ENCODE data around the gene RAP1GDS1.

RAP1GDS1 gene

GRCh38 chr4:98242063-98242462, 19.1 kb upstream of the RAP1GDS1 start:
- TF ChIP-seq CTCF (conservative IDR thresholded peaks at IDR 0.05; ENCODE audit: low read depth) = no peak
- DNase-seq (ENCODE audit: low spot score) = no peak
- no peak overlapping the region for H3K27ac ChIP-seq
- POLR2A ChIA-PET (ENCODE audit: low non-redundant PET) = no interaction called here
- CTCF ChIA-PET = no interaction called here

GRCh38 chr4:98242538-98242937, 18.6 kb upstream of the RAP1GDS1 start:
- no peak for DNase-seq (ENCODE audit: low spot score)
- POLR2A ChIA-PET (ENCODE audit: low non-redundant PET) = no interaction called here
- TF ChIP-seq CTCF (conservative IDR thresholded peaks at IDR 0.05; ENCODE audit: low read depth) = no peak
- CTCF ChIA-PET = no interaction called here
- H3K27ac ChIP-seq = no peak overlapping the region

GRCh38 chr4:98245226-98245625, 16.0 kb upstream of the RAP1GDS1 start:
- no peak for DNase-seq (ENCODE audit: low spot score)
- ChIA-PET POLR2A (ENCODE audit: low non-redundant PET) (no interaction called here), CTCF (interaction anchor here (0.7 kb wide), 1 partner anchor 11 kb away, joined by 7 read pairs; no protein-coding TSS in a partner anchor)
- no peak overlapping the region for H3K27ac ChIP-seq
- TF ChIP-seq CTCF (conservative IDR thresholded peaks at IDR 0.05; ENCODE audit: low read depth) = no peak

- CTCF ChIA-PET = interaction anchor here (0.5 to 0.7 kb wide), 2 partner anchors 12 to 86 kb away, joined by 3 to 4 read pairs; no protein-coding TSS in a partner anchor
- TF ChIP-seq CTCF (conservative IDR thresholded peaks at IDR 0.05; ENCODE audit: low read depth) = no peak
- H3K27ac ChIP-seq = no peak overlapping the region
- DNase-seq (ENCODE audit: low spot score) = no peak
- POLR2A ChIA-PET (ENCODE audit: low non-redundant PET) = no interaction called here
These were observed 12.2 kb upstream of the RAP1GDS1 start for GRCh38 chr4:98248934-98249333.

- TF ChIP-seq CTCF (conservative IDR thresholded peaks at IDR 0.05; ENCODE audit: low read depth) = no peak
- CTCF ChIA-PET = no interaction called here
- POLR2A ChIA-PET (ENCODE audit: low non-redundant PET) = no interaction called here
- DNase-seq (ENCODE audit: low spot score) = no peak
- H3K27ac ChIP-seq = no peak overlapping the region
These were observed 11.4 kb upstream of the RAP1GDS1 start for GRCh38 chr4:98249831-98250230.

GRCh38 chr4:98253499-98253898, 7.7 kb upstream of the RAP1GDS1 start:
- no peak overlapping the region for H3K27ac ChIP-seq
- ChIA-PET CTCF (no interaction called here), POLR2A (ENCODE audit: low non-redundant PET) (no interaction called here)
- no peak for TF ChIP-seq CTCF (conservative IDR thresholded peaks at IDR 0.05; ENCODE audit: low read depth)
- no peak for DNase-seq (ENCODE audit: low spot score)

All from RWPE1 (cell line).